GM21825 (cell line): Measurements from ENCODE around the gene HPGD.
"Not testable (repeated sequence)": the region's sequence is repeated elsewhere in the genome, so short reads cannot be mapped to it uniquely, and the experiment has no call there.

Experiments used
- ATAC-seq: cut with Tn5 transposase; IDR thresholded peaks from one replicate; pipeline ENCODE4 v1.9.1; 2021; ENCODE audit warnings: mild to moderate bottlenecking, moderate library complexity; ENCODE audit not compliant: unreplicated experiment

Gene HPGD

GRCh38 chr4:174528226-174528625, 5.9 kb upstream of the HPGD start:
- no peak for ATAC-seq

- no peak for ATAC-seq
Measured at GRCh38 chr4:174526731-174527130, 4.4 kb upstream of the HPGD start.

GRCh38 chr4:174524242-174524641, 2.0 kb upstream of the HPGD start:
- no peak for ATAC-seq

GRCh38 chr4:174523025-174523693, 871 bp upstream of the HPGD start:
- no peak for ATAC-seq

GRCh38 chr4:174521800-174522182, 497 bp downstream of the HPGD start:
- ATAC-seq: peak; percentile 23

GRCh38 chr4:174520660-174521059, 1.6 kb downstream of the HPGD start:
- no peak for ATAC-seq

- ATAC-seq: no peak
Measured at GRCh38 chr4:174517502-174518445, 4.5 kb downstream of the HPGD start.

- no peak for ATAC-seq
Measured at GRCh38 chr4:174516794-174517193, 5.5 kb downstream of the HPGD start.

- no peak for ATAC-seq
Measured at GRCh38 chr4:174516345-174516744, 5.9 kb downstream of the HPGD start.

- no peak for ATAC-seq
Measured at GRCh38 chr4:174512745-174513144, 9.5 kb downstream of the HPGD start.

- ATAC-seq: no peak
Measured at GRCh38 chr4:174505892-174506291, 16.4 kb downstream of the HPGD start.

GRCh38 chr4:174505007-174505406, 17.3 kb downstream of the HPGD start:
- no peak for ATAC-seq

GRCh38 chr4:174503079-174503715, 19.1 kb downstream of the HPGD start:
- ATAC-seq: no peak

GRCh38 chr4:174496631-174497432, 25.5 kb downstream of the HPGD start:
- ATAC-seq: no peak

GRCh38 chr4:174495626-174496025, 26.7 kb downstream of the HPGD start:
- ATAC-seq: no peak

GRCh38 chr4:174494726-174495125, 27.6 kb downstream of the HPGD start:
- no peak for ATAC-seq

GRCh38 chr4:174494146-174494545, 28.1 kb downstream of the HPGD start:
- ATAC-seq: no peak

GRCh38 chr4:174490451-174490961, 31.8 kb downstream of the HPGD start:
- ATAC-seq: no peak

GRCh38 chr4:174488368-174488767, 33.9 kb downstream of the HPGD start:
- not testable (repeated sequence) for ATAC-seq

GRCh38 chr4:174485025-174485424, 37.3 kb downstream of the HPGD start:
- ATAC-seq: no peak

GRCh38 chr4:174483792-174484191, 38.5 kb downstream of the HPGD start:
- no peak for ATAC-seq
